ENCODE data around the gene B4GALT3. TPM values are rescaled to one million over a fixed set of nuclear protein-coding genes. Genes with fewer than 3 reads are reported as not detected.

Gene B4GALT3
- total and polyA plus RNA-seq, 12 donors = 21.9 to 38.8 (median 29.8) TPM

GRCh38 chr1:161131523-161132409 is 45.5 kb downstream of the B4GALT3 start:
- Histone ChIP-seq H3K27me3 (no peaks in the 10 kb centered on the region), H3K27ac (peak overlapping the region; percentile 71 to 99 (median 97)), H3K4me3 (peak overlapping the region; percentile 37 to 91 (median 76)), H3K9me3 (replicated peaks in 1 of 3) (no peaks in the 10 kb centered on the region), H3K4me1 (replicated peaks in 1 of 2) (peaks cover 16 to 57% of the 10 kb centered on the region in 2 donors), H3K36me3 (replicated peaks in 1 of 2) (peaks cover 0 to 26% of the 10 kb centered on the region in 2 donors)
- 4% methylated on average over 19 to 22 of the region's 22 CpGs for WGBS, 4 donors
- intact Hi-C loops (cut with DNase I) = no loop called here
- peak in 1 of 7 donors; percentile 50 for DNase-seq
- TF ChIP-seq CTCF (IDR thresholded peaks at IDR 0.05) (no peak), POLR2A (IDR thresholded peaks at IDR 0.05) (peak in 1 of 2 donors; percentile 16)

DNA sequence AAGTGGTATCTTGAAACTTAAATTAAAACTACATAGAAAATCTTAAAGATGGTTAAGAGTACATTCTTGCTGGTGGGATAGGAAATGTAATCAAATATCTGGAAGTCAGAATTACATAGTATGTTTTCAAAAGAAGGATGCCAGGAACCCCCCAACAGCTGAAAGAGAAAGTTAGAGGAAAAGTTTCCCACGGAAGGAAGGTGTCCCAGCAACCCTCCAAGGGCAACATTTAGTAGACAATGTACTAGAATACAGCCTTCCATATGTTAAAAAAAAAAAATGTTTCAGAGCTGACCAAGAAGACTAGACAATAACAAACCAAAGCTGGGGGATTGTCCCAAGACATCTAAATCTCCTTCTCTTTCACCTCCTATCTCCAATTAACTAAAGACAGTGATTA is 47.0 kb downstream of the B4GALT3 start:
- H3K4me3 ChIP-seq = no peak overlapping the region
- intact Hi-C loops (cut with DNase I) = no loop called here
- peak overlapping the region in 1 of 5 donors; percentile 99 for H3K27ac ChIP-seq
- 43 to 59% (median 49%) methylated on average over 1 of the region's 1 CpG for WGBS, 4 donors
- H3K9me3 ChIP-seq (replicated peaks in 1 of 3) = no peaks in the 10 kb centered on the region
- peaks cover 16 to 57% of the 10 kb centered on the region in 2 donors for H3K4me1 ChIP-seq (replicated peaks in 1 of 2)
- TF ChIP-seq CTCF (IDR thresholded peaks at IDR 0.05) (no peak), POLR2A (IDR thresholded peaks at IDR 0.05) (no peak)
- no peaks in the 10 kb centered on the region for H3K27me3 ChIP-seq
- H3K36me3 ChIP-seq (replicated peaks in 1 of 2) = peaks cover 0 to 30% of the 10 kb centered on the region in 2 donors
- no peak for DNase-seq

DNA sequence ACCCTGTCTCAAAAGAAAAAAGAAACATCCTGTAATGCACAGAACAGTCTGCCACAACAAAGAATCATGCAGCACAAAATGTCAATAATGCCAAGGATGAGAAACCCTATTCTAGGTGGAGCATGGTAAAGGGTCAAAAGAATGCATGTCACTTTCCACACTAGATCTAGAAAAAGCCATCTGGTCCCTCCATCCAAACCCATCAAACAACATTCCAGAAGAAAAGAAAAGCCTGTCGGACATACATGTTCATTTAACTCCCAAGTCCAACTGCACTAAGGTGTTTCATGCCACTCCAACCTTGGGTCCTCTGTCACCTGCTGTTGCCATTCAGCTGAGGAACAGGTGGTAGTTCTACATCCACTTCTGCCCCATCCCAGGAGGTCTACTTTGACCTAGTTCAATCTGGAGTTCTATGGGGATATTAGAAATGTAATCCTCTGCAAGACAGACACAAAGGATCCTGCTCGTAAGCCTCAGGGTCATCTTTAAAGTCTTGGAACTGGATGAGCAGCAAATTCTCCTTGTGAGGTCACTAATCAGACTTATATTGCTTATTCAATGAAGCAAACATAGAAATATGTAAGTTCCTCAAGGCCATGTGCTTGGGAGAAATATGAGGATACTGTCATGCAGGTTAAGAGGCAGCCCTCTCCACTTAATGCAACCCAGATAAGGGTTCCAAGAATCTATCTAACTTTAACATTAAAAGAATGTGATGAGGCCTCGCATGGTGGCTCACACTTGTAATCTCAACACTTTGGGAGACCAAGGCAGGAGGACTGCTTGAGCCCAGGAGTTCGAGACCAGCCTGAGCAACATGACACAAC is 48.5 kb downstream of the B4GALT3 start:
- Histone ChIP-seq H3K9me3 (replicated peaks in 1 of 3) (no peaks in the 10 kb centered on the region), H3K4me3 (no peak overlapping the region), H3K4me1 (replicated peaks in 1 of 2) (peaks cover 16 to 51% of the 10 kb centered on the region in 2 donors), H3K27ac (no peak overlapping the region), H3K27me3 (no peaks in the 10 kb centered on the region), H3K36me3 (replicated peaks in 1 of 2) (peaks cover 0 to 45% of the 10 kb centered on the region in 2 donors)
- no peak for TF ChIP-seq POLR2A (IDR thresholded peaks at IDR 0.05)
- TF ChIP-seq CTCF (IDR thresholded peaks at IDR 0.05) = no peak
- WGBS, 4 donors = 80 to 88% (median 86%) methylated on average over 4 of the region's 4 CpGs
- no peak for DNase-seq
- intact Hi-C loops (cut with DNase I) = no loop called here

DNA sequence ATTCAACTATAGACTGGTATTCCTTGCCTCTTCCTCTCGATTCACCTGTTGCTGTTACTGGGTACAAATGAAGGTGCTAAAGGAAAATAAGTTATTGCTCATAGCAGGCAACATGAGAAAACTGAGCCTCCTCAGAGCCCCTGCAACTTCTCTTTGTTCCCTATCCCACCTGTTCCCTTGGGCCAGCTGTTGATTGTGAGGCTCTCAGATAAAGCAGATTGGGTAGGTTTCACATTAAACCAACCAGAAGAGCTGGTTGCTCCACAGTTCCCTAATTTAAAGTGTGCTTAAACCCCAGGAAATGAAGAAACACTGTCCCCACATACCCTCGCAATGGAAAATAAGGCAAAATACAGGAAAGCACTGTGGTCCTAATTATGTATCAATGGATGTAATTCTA is 49.7 kb downstream of the B4GALT3 start:
- H3K27ac ChIP-seq = no peak overlapping the region
- H3K4me1 ChIP-seq (replicated peaks in 1 of 2) = peaks cover 16 to 46% of the 10 kb centered on the region in 2 donors
- intact Hi-C loops (cut with DNase I) = no loop called here

More for the DNA sequence above, 49.7 kb downstream of the B4GALT3 start:
- WGBS, 4 donors = 79 to 89% (median 87%) methylated on average over 2 of the region's 2 CpGs
- H3K36me3 ChIP-seq (replicated peaks in 1 of 2) = peaks cover 0 to 56% of the 10 kb centered on the region in 2 donors
- no peaks in the 10 kb centered on the region for H3K9me3 ChIP-seq (replicated peaks in 1 of 3)
- TF ChIP-seq POLR2A (IDR thresholded peaks at IDR 0.05) = no peak
- TF ChIP-seq CTCF (IDR thresholded peaks at IDR 0.05) = no peak
- DNase-seq = no peak
- no peaks in the 10 kb centered on the region for H3K27me3 ChIP-seq
- no peak overlapping the region for H3K4me3 ChIP-seq
